Heart left ventricle (tissue), 13 donors: Measurements from ENCODE around the gene TRPC3.

Experiments
- CTCF ChIP-seq, 12 donors: fragments of 200-600 bp; sonication (generic) in 4 of 12; IDR thresholded peaks; one replicate each; pipeline versions ENCODE4 v1.5.0 to v1.8.0; 2018 to 2022; ENCODE audit warnings: antibody characterized with exemption in 12 of 12, mild to moderate bottlenecking in 5 of 12
- POLR2A ChIP-seq, 2 donors: fragments of 450-650 bp; IDR thresholded peaks; one replicate each; pipeline ENCODE4 v1.6.1; 2017; ENCODE audit warnings: antibody characterized with exemption in 2 of 2, mild to moderate bottlenecking in 2 of 2, moderate library complexity in 2 of 2
- donor health status: ischemic (EF 13 %, LVEDD 7.1; RV severe dilation, severe dysfunction).
- donor health status: DM: no; HTN: yes; CAD: no.
- donor health status: DM: no; HTN: no; CAD: no.
- donor health status: ischemic (EF 25% LVEDD 6.9; RV normal size, moderate dysfunction).
- donor health status: ischemic (EF 25% LVEDD 5.7; RV mildly dilated, moderate dysfunction).
- donor health status: ischemic (EF 35%, LVEDD 5.7; RV mildly dilated, moderate dysfunction).
- donor health status: nonischemic (EF 11% LVEDD 7.7; RV severe dilation, severe dysfunction).
- donor health status: DM: yes; HTN: yes; CAD: no.
- donor health status: PGD.
- donor health status: ischemic (EF 29% LVEDD 5.4; RV normal size, mild dysfunction).
- donor health status: nonischemic (EF 23%, LVEDD 6.1; RV moderate dilation, normal function).

DNA sequence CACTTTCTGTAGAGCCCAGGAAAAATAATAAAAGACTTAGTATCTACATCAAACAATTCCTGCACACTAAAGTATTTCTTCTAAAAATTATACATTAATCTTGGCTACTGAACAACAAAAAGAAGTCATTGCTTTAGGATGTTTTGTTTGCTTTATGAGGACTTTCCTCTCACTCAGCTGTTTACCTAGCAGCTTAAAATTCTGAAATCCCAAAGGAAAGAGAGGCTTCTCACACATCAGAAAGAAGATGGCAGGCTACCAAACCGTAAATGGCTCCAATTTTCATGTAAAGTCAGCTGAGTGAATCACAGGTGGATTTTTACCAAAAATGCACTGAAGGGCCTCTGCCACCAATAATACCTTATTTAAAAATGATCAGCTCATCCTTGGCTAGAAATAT is 9.0 kb upstream of the TRPC3 start:
- no peak for TF ChIP-seq CTCF (IDR thresholded peaks at IDR 0.05)
- TF ChIP-seq POLR2A (IDR thresholded peaks at IDR 0.05): no peak
